Upper lobe of left lung (tissue), 6 donors: ENCODE data around the gene CDKN2A. TPM values are rescaled to one million over a fixed set of nuclear protein-coding genes. Genes with fewer than 3 reads are reported as not detected.

Experiments used
- ATAC-seq, 2 donors: fragments of 200-7000 bp; cut with Tn5 transposase; one replicate each; pipeline ENCODE4 v1.9.1; 2022; ENCODE audit warnings: mild to moderate bottlenecking in 2 of 2, moderate library complexity in 2 of 2; ENCODE audit not compliant: low FRiP score in 2 of 2
- DNase-seq, 2 donors: peaks; one replicate each; pipeline ENCODE4 v3.0.0-alpha.2; 2019 to 2020
- H3K27ac ChIP-seq, 4 donors: fragments of 200-600 bp; sonication (generic); one replicate each; pipeline ENCODE4 v1.5.1; 2016 to 2019
- H3K27me3 ChIP-seq, 4 donors: fragments of 200-600 bp; sonication (generic); one replicate each; pipeline ENCODE4 v1.5.1; 2017 to 2019
- H3K36me3 ChIP-seq, 4 donors: fragments of 200-600 bp; sonication (generic); one replicate each; pipeline ENCODE4 v1.5.1; 2016 to 2019
- H3K4me1 ChIP-seq, 4 donors: fragments of 200-600 bp; sonication (generic); one replicate each; pipeline ENCODE4 v1.5.1; 2018 to 2019
- H3K4me3 ChIP-seq, 4 donors: fragments of 200-600 bp; sonication (generic); one replicate each; pipeline ENCODE4 v1.5.1; 2017 to 2019; ENCODE audit warnings: mild to moderate bottlenecking in 2 of 4, moderate library complexity in 1 of 4
- H3K9me3 ChIP-seq, 4 donors: fragments of 200-600 bp; sonication (generic); one replicate each; pipeline ENCODE4 v1.5.1; 2018 to 2019
- EP300 ChIP-seq, 4 donors: sonication (generic); formaldehyde crosslinking; IDR thresholded peaks; one replicate each; pipeline ENCODE4 v1.5.1; 2017; ENCODE audit warnings: antibody characterized with exemption in 4 of 4, control low read depth in 2 of 4
- POLR2A ChIP-seq, 4 donors: fragments of 450-650 bp; IDR thresholded peaks; one replicate each; pipeline ENCODE4 v1.5.1; 2016 to 2017; ENCODE audit warnings: antibody characterized with exemption in 4 of 4, mild to moderate bottlenecking in 2 of 4
- POLR2AphosphoS5 ChIP-seq, 2 donors: sonication (generic); formaldehyde crosslinking; IDR thresholded peaks; one replicate each; pipeline ENCODE4 v1.5.1; 2017; ENCODE audit warnings: antibody characterized with exemption in 2 of 2
- WGBS, 2 donors: methylation state at CpG; one replicate each; pipeline ENCODE4 v1.1.5; 2017 to 2018; 5-methylcytosine and 5-hydroxymethylcytosine counted together
- total RNA-seq, 6 donors: library from RNA; depleted of rRNA in 4 of 6; stranded (reverse); fragments of >200 nt in 4 of 6; gene quantifications; one replicate each; pipeline versions ENCODE4 v1.1.0 to v1.2.1, GENCODE V29; 2016 to 2021
- TF ChIP-seq, protein P1 (sequence below), 6 experiments: fragments of 450-650 bp in 4 of 6; fragments of 200-600 bp in 2 of 6; sonication (generic) in 2 of 6; IDR thresholded peaks; one replicate each; pipeline ENCODE4 v1.5.1; 2016 to 2019; ENCODE audit warnings: antibody characterized with exemption in 6 of 6
- donor health status: DM: no; HTN: no; CAD: no; lungs with moderate emphysema.
- donor health status: DM: no; HTN: yes; CAD: no; lungs with severe emphysema.

The CDKN2A gene
- total RNA-seq, 6 donors from 2014 or later: 1.5 to 32.5 (median 7.0) TPM; not detected in 1

DNA sequence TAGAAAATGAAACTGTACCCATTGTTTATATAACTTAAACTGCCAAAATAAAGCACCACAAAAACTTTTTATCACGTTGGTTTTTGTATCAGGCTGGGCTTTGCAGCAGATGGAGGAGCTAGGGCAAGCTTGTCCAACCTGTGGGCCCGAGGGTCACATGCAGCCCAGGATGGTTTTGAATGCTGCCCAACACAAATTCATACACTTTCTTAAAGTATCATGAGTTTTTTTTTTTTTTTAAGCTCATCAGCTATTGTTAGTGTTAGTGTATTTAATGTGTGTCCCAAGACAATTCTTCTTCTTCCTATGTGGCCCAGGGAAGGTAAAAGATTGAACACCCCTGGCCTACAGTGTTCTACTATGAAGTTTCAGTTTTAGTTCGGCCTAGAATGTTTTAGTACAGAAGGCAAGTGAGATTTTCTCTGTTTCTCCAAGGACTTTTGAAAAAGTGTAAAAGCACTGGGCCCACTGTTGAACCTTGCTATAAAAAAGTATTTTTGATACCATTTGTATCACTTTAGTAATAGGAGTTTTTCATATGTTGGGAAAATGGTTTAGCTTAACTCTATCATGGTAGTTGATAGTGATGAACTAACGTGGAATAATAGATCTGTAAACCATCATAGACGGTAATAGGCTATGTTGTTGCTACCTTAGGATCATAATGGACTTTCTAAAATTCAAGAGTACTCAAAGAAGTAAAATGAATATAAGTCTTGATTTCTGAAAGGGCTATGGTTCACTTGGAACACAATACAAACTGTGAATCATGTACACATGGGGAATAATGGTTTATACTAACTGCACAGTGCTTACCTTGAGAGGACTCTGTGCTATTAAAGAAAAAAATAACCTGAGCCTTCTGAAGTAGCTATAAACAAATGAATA lies 2.9 kb downstream of the CDKN2A start:
- Histone ChIP-seq H3K36me3 (no peaks in the 10 kb centered on the region), H3K27me3 (peaks cover 0 to 16% (median 7%) of the 10 kb centered on the region in 4 donors), H3K4me3 (no peak overlapping the region), H3K27ac (no peak overlapping the region), H3K9me3 (no peaks in the 10 kb centered on the region), H3K4me1 (peaks cover 11 to 25% (median 12%) of the 10 kb centered on the region in 4 donors)
- no peak for DNase-seq
- TF ChIP-seq POLR2AphosphoS5 (IDR thresholded peaks at IDR 0.05): no peak
- no peak for TF ChIP-seq POLR2A (IDR thresholded peaks at IDR 0.05)
- TF ChIP-seq, protein P1, sequence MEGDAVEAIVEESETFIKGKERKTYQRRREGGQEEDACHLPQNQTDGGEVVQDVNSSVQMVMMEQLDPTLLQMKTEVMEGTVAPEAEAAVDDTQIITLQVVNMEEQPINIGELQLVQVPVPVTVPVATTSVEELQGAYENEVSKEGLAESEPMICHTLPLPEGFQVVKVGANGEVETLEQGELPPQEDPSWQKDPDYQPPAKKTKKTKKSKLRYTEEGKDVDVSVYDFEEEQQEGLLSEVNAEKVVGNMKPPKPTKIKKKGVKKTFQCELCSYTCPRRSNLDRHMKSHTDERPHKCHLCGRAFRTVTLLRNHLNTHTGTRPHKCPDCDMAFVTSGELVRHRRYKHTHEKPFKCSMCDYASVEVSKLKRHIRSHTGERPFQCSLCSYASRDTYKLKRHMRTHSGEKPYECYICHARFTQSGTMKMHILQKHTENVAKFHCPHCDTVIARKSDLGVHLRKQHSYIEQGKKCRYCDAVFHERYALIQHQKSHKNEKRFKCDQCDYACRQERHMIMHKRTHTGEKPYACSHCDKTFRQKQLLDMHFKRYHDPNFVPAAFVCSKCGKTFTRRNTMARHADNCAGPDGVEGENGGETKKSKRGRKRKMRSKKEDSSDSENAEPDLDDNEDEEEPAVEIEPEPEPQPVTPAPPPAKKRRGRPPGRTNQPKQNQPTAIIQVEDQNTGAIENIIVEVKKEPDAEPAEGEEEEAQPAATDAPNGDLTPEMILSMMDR (IDR thresholded peaks at IDR 0.05): no peak
- no peak for TF ChIP-seq EP300 (IDR thresholded peaks at IDR 0.05)
- 78% methylated on average over 5 of the region's 5 CpGs for WGBS, 2 donors
- no peak for ATAC-seq

DNA sequence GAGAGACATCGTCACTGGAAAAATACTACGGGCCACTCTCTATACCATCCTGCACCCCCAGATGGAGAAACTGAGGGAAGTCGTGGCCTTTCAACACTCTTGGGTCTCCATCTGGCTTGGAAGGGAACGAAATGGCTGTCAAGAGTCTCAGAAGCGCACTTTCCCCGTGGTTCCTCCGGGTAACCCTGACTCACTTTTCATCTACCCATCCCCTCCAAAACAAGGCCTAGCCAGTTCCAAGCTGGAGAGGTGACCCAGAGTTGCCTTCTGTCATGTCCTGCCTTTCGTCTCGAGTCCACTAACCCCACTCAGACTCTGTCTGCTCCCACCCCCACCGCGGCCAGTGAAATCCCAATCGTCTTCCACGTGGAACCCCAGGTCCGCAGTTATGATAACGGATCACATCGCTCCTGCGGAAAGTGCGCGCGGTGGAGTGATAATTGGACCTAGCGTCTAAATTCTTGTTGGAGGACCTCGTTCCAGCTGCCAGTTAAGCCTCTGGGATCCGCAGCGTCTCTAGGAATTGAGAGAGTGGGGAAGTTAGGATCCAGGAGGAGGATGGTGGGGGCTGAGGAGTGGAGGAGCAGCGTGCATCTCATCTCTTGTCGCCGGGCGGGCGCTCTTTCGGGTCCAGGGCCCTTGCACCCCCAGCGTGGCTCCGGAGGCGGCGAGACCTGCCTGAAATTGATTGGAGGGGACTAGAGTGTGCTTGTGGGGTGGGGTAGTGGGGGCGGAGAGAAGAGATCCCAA lies 4.6 kb downstream of the CDKN2A start:
- H3K4me3 ChIP-seq: no peak overlapping the region
- H3K9me3 ChIP-seq: no peaks in the 10 kb centered on the region
- H3K4me1 ChIP-seq: peaks cover 4 to 17% (median 7%) of the 10 kb centered on the region in 4 donors
- H3K27me3 ChIP-seq: peaks cover 0 to 25% (median 9%) of the 10 kb centered on the region in 4 donors
- DNase-seq: peak in 1 of 2 donors; percentile 50
- ATAC-seq: no peak
- H3K27ac ChIP-seq: no peak overlapping the region
- WGBS, 2 donors: 19 to 31% methylated on average over 29 to 35 of the region's 35 CpGs
- no peak for TF ChIP-seq POLR2A (IDR thresholded peaks at IDR 0.05)
- TF ChIP-seq, protein P1 (IDR thresholded peaks at IDR 0.05): no peak
- TF ChIP-seq POLR2AphosphoS5 (IDR thresholded peaks at IDR 0.05): no peak
- no peak for TF ChIP-seq EP300 (IDR thresholded peaks at IDR 0.05)
- no peaks in the 10 kb centered on the region for H3K36me3 ChIP-seq

DNA sequence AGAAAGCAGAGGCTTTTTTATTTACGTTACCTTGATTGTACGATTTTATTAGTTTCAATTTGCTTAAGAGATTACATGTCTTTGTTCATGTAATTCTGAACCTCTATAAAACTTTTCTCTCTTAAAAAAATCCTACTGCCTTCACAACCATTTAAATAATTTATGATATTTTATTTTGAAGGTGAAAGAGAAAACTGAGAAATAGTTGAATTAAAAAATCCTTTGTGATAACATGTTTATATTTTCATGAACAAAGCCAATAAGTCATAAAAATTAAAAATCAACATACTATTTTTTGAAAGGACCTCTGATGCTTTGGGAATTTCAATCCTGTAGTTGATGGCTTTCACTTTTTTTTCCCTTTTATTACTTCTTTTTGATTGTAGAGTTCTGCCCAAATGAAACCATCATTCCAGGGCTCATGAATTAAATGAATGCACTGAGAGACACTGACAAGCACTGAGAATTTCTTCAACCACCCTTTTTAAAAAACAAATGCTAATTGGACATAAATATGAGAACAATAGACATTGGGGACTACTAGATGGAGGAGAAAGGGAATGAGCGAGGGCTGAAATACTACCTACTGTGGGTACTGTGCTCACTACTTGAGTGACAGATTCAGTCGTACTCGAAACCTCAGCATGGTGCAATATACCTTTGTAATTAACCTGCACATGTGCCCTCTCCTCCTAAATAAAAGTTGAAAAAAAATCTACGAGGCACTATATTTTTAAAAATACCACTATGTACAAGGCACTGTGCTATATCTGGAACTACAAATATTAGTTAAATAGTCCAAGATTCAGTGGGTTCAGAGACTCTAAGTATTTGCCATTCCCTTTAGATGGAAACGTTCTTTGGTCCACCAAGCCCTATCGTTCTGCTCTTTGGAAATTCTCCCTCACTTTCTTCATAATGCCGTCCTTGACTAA lies 5.9 kb downstream of the CDKN2A start:
- H3K27me3 ChIP-seq: peaks cover 0 to 23% (median 6%) of the 10 kb centered on the region in 4 donors
- no peak overlapping the region for H3K4me3 ChIP-seq
- ATAC-seq (no peak), DNase-seq (no peak)
- H3K27ac ChIP-seq: no peak overlapping the region
- no peaks in the 10 kb centered on the region for H3K36me3 ChIP-seq
- H3K9me3 ChIP-seq: no peaks in the 10 kb centered on the region
- peaks cover 0 to 7% (median 0%) of the 10 kb centered on the region in 4 donors for H3K4me1 ChIP-seq
- 36 to 38% methylated on average over 9 of the region's 9 CpGs for WGBS, 2 donors
- no peak for TF ChIP-seq EP300 (IDR thresholded peaks at IDR 0.05)
- no peak for TF ChIP-seq POLR2A (IDR thresholded peaks at IDR 0.05)
- TF ChIP-seq, protein P1 (IDR thresholded peaks at IDR 0.05): no peak
- no peak for TF ChIP-seq POLR2AphosphoS5 (IDR thresholded peaks at IDR 0.05)

DNA sequence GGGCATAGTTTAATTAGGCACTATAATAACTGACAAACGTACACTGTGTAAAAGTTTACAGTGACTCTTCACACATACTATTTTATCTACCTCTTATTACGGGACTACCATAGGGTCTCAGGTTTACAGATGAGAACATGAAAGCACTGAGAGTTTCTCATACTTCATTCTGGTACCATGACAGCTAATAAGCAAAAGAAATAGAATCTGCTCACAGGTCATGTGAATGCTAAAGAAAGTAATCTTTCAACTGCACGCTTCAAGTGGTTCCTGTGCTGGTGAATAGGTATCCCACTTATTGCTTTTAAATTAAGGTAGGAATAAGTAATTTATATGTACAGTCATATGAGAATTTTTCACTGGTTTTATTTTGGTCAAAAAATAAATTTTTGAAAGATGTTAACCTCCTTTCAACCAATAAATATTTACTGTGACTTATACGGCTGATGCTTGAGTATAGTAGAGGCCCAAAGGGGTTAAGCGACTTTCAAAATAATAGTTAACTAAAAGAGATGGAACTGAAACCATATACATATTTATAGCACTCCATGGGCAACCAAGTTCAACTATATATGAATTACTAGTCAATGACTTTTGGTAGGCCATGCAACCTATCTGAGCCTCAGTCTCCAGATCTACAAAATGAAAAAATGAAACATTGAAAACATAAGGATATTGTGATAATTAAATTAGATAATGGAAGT lies 8.1 kb downstream of the CDKN2A start:
- DNase-seq: no peak
- no peak overlapping the region for H3K27ac ChIP-seq
- peaks cover 0 to 3% (median 0%) of the 10 kb centered on the region in 4 donors for H3K4me1 ChIP-seq
- H3K9me3 ChIP-seq: no peaks in the 10 kb centered on the region
- peaks cover 0 to 26% (median 6%) of the 10 kb centered on the region in 4 donors for H3K27me3 ChIP-seq
- ATAC-seq: no peak
- H3K4me3 ChIP-seq: no peak overlapping the region
- H3K36me3 ChIP-seq: no peaks in the 10 kb centered on the region
- 68 to 71% methylated on average over 5 of the region's 5 CpGs for WGBS, 2 donors
- TF ChIP-seq POLR2A (IDR thresholded peaks at IDR 0.05): no peak
- TF ChIP-seq EP300 (IDR thresholded peaks at IDR 0.05): no peak
- TF ChIP-seq POLR2AphosphoS5 (IDR thresholded peaks at IDR 0.05): no peak
- TF ChIP-seq, protein P1 (IDR thresholded peaks at IDR 0.05): no peak
